HepG2 (cell line): ENCODE measurements around the gene THAP3. TPM values are rescaled to one million over a fixed set of nuclear protein-coding genes. Genes with fewer than 3 reads are reported as not detected.

Source experiments
- ATF2 ChIP-seq: sonication (generic); formaldehyde crosslinking; IDR thresholded peaks from 2 replicates; pipeline ENCODE4 v1.4.0; 2020; ENCODE audit warnings: missing genetic modification reagents
- CC2D1A ChIP-seq: sonication (generic); formaldehyde crosslinking; IDR thresholded peaks from 2 replicates; pipeline ENCODE4 v1.8.1; 2023; ENCODE audit warnings: mild to moderate bottlenecking, missing genetic modification reagents
- HOXA3 ChIP-seq: sonication (generic); formaldehyde crosslinking; IDR thresholded peaks from 2 replicates; pipeline ENCODE4 v1.5.0; 2020; ENCODE audit warnings: missing genetic modification reagents
- JDP2 ChIP-seq: sonication (generic); formaldehyde crosslinking; IDR thresholded peaks from 2 replicates; pipeline ENCODE4 v1.8.1; 2022; ENCODE audit warnings: missing genetic modification reagents, borderline replicate concordance
- KDM4B ChIP-seq: sonication (generic); formaldehyde crosslinking; IDR thresholded peaks from 2 replicates; pipeline ENCODE4 v1.4.0; 2020; ENCODE audit warnings: missing genetic modification reagents
- NFYC ChIP-seq: IDR thresholded peaks from 2 replicates; pipeline ENCODE4 v1.6.1; 2016; ENCODE audit warnings: missing genetic modification reagents, missing compliant biosample characterization
- NR2F6 ChIP-seq, 2 experiments: IDR thresholded peaks; 2 replicates each; pipeline ENCODE4 v1.6.1; 2016; ENCODE audit warnings: antibody characterized with exemption in 1 of 2, mild to moderate bottlenecking in 1 of 2
- PATZ1 ChIP-seq: sonication (generic); formaldehyde crosslinking; IDR thresholded peaks from 2 replicates; pipeline ENCODE4 v1.4.0; 2020; ENCODE audit warnings: missing genetic modification reagents
- POLR2A ChIP-seq, 2 experiments: IDR thresholded peaks; 2 replicates each; pipeline ENCODE4 v1.6.1; 2011; ENCODE audit warnings: low read depth in 2 of 2, low read length in 2 of 2, mild to moderate bottlenecking in 1 of 2, moderate library complexity in 1 of 2; ENCODE audit not compliant: insufficient read depth in 1 of 2
- RXRB ChIP-seq: IDR thresholded peaks from 2 replicates; pipeline ENCODE4 v1.6.1; 2016; ENCODE audit warnings: borderline replicate concordance, missing genetic modification reagents, missing compliant biosample characterization
- SETDB1 ChIP-seq: sonication (generic); formaldehyde crosslinking; IDR thresholded peaks from 2 replicates; pipeline ENCODE4 v1.5.1; 2020; ENCODE audit warnings: missing genetic modification reagents, mild to moderate bottlenecking, borderline replicate concordance
- SP2 ChIP-seq: sonication (generic); formaldehyde crosslinking; IDR thresholded peaks from 2 replicates; pipeline ENCODE4 v1.5.1; 2020; ENCODE audit warnings: mild to moderate bottlenecking, missing genetic modification reagents
- SP5 ChIP-seq: IDR thresholded peaks from 2 replicates; pipeline ENCODE4 v1.6.1; 2016; ENCODE audit warnings: low read depth, borderline replicate concordance
- TCF7L2 ChIP-seq: IDR thresholded peaks from 2 replicates; pipeline ENCODE4 v1.6.1; 2011; ENCODE audit warnings: mild to moderate bottlenecking, low read depth, low read length, moderate library complexity
- ZBTB7B ChIP-seq: sonication (generic); formaldehyde crosslinking; IDR thresholded peaks from 2 replicates; pipeline ENCODE4 v1.4.0; 2020; ENCODE audit warnings: missing genetic modification reagents
- ZMYM4 ChIP-seq: sonication (generic); formaldehyde crosslinking; IDR thresholded peaks from 2 replicates; pipeline ENCODE4 v1.8.1; 2023; ENCODE audit warnings: mild to moderate bottlenecking, missing genetic modification reagents
- ZNF317 ChIP-seq: sonication (generic); formaldehyde crosslinking; IDR thresholded peaks from 2 replicates; pipeline ENCODE4 v1.5.0; 2020; ENCODE audit warnings: mild to moderate bottlenecking, missing genetic modification reagents
- ZSCAN25 ChIP-seq: sonication (generic); formaldehyde crosslinking; IDR thresholded peaks from 2 replicates; pipeline ENCODE4 v1.8.0; 2022; ENCODE audit warnings: mild to moderate bottlenecking, missing genetic modification reagents
- polyA plus RNA-seq, 8 experiments: library from polyadenylated mRNA; depleted of rRNA in 3 of 8; stranded (reverse) in 7 of 8; unstranded in 1 of 8; fragments of >200 nt; fragmentation: Illumina TruSeq in 4 of 8; extraction: Trizol in 4 of 8; gene quantifications; 2 replicates each; pipeline versions ENCODE4 v1.2.1 to v1.2.3, GENCODE V29; 2011 to 2016; ENCODE audit warnings: low read depth in 4 of 8, missing spikeins in 1 of 8, mixed read lengths in 1 of 8; ENCODE audit not compliant: insufficient read depth in 1 of 8
- total RNA-seq, 5 experiments: library from RNA; depleted of rRNA; stranded (reverse); fragments of >200 nt; fragmentation: Illumina TruSeq; extraction: Trizol; gene quantifications; 2 replicates each; pipeline ENCODE4 v1.2.3, GENCODE V29; 2016; ENCODE audit warnings: low read depth in 1 of 5
- TF ChIP-seq, protein P1 (sequence below): sonication (generic); formaldehyde crosslinking; IDR thresholded peaks from 2 replicates; pipeline ENCODE4 v1.4.0; 2020; ENCODE audit warnings: low read depth, missing genetic modification reagents
- TF ChIP-seq, protein P2 (sequence below): sonication (generic); formaldehyde crosslinking; IDR thresholded peaks from 2 replicates; pipeline ENCODE4 v1.8.0; 2022; ENCODE audit warnings: mild to moderate bottlenecking, missing genetic modification reagents, moderate library complexity

The THAP3 gene
- total and polyA plus RNA-seq, 2 of the 13 experiments (the other 11 are each of a cell fraction or from before 2014, with no cell fraction given): 10.3 to 14.9 TPM

- TF ChIP-seq PATZ1 (CRISPR knock-in tag) (peak; percentile 97), TCF7L2 (no peak), NR2F6 (IDR thresholded peaks at IDR 0.05) (no peak), NR2F6 (CRISPR knock-in tag; IDR thresholded peaks at IDR 0.05) (0 out of 2 replicates have a peak, but pooled peaks have one; percentile 37), ZNF317 (no peak), CC2D1A (CRISPR knock-in tag) (no peak), KDM4B (CRISPR knock-in tag) (no peak), ZBTB7B (CRISPR knock-in tag) (peak; percentile 67; the same call in 1 of the 2 replicates), HOXA3 (CRISPR knock-in tag) (peak; percentile 74), POLR2A (IDR thresholded peaks at IDR 0.05; ENCODE audit: insufficient read depth in 1 of 2, low read depth in 2 of 2, low read length in 2 of 2) (peak in 1 of 2 experiments; percentile 33; a peak in 2 of 4 replicates), SP2 (CRISPR knock-in tag) (peak; percentile 79), SETDB1 (CRISPR knock-in tag) (no peak), ZSCAN25 (CRISPR knock-in tag) (no peak), SP5 (peak; percentile 70), NFYC (peak; percentile 55; the same call in 1 of the 2 replicates), RXRB (peak; percentile 19; the same call in 1 of the 2 replicates), ATF2 (CRISPR knock-in tag) (no peak), ZMYM4 (peak; percentile 31; the same call in 1 of the 2 replicates), JDP2 (no peak)
- TF ChIP-seq, protein P1, sequence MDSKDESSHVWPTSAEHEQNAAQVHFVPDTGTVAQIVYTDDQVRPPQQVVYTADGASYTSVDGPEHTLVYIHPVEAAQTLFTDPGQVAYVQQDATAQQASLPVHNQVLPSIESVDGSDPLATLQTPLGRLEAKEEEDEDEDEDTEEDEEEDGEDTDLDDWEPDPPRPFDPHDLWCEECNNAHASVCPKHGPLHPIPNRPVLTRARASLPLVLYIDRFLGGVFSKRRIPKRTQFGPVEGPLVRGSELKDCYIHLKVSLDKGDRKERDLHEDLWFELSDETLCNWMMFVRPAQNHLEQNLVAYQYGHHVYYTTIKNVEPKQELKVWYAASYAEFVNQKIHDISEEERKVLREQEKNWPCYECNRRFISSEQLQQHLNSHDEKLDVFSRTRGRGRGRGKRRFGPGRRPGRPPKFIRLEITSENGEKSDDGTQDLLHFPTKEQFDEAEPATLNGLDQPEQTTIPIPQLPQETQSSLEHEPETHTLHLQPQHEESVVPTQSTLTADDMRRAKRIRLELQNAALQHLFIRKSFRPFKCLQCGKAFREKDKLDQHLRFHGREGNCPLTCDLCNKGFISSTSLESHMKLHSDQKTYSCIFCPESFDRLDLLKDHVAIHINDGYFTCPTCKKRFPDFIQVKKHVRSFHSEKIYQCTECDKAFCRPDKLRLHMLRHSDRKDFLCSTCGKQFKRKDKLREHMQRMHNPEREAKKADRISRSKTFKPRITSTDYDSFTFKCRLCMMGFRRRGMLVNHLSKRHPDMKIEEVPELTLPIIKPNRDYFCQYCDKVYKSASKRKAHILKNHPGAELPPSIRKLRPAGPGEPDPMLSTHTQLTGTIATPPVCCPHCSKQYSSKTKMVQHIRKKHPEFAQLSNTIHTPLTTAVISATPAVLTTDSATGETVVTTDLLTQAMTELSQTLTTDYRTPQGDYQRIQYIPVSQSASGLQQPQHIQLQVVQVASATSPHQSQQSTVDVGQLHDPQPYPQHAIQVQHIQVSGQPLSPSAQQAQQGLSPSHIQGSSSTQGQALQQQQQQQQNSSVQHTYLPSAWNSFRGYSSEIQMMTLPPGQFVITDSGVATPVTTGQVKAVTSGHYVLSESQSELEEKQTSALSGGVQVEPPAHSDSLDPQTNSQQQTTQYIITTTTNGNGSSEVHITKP (CRISPR knock-in tag): peak; percentile 66; the same call in 1 of the 2 replicates
- TF ChIP-seq, protein P2, sequence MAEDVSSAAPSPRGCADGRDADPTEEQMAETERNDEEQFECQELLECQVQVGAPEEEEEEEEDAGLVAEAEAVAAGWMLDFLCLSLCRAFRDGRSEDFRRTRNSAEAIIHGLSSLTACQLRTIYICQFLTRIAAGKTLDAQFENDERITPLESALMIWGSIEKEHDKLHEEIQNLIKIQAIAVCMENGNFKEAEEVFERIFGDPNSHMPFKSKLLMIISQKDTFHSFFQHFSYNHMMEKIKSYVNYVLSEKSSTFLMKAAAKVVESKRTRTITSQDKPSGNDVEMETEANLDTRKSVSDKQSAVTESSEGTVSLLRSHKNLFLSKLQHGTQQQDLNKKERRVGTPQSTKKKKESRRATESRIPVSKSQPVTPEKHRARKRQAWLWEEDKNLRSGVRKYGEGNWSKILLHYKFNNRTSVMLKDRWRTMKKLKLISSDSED (CRISPR knock-in tag): no peak
Measured at GRCh38 chr1:6613361-6614018, 11.2 kb upstream of the THAP3 start, which contains the start of gene PHF13 (continued).
